ENCODE results near the gene TTYH3. TPM values are rescaled to one million over a fixed set of nuclear protein-coding genes. Genes with fewer than 3 reads are reported as not detected.
A peak's percentile ranks its signal among the peaks of the same experiment; 100 is the strongest.

Gene TTYH3
- total RNA-seq, 3 donors from 2014 or later (not counting 1 experiment from before 2014, with no cell fraction given) = 38.3 to 47.1 (median 42.4) TPM

DNA sequence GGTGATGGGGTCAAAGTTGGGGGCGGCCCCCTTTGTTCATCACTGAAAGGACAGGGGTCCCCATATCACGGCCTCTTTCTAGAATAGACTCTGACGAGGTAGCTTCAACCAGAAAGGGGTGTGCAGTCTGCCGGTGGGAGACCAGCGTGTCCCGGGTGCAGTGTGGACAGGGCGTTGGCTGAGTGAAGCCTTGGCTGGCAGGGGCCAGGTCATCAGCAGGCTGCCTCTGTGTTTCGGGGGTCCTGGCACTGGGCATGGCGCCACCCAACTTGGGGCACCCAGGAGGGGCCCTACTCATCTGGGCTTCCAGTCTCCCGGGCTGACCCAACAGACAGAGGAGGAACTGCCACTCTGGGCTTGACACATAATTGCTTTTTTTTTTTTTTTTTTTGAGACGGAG is 52.7 kb downstream of the TTYH3 start:
- Histone ChIP-seq H3K27ac (ENCODE audit: low read length) (no peak overlapping the region), H3K36me3 (ENCODE audit: control insufficient read depth, insufficient read depth, low read length) (no peaks in the 10 kb centered on the region), H3K4me1 (ENCODE audit: control insufficient read depth, insufficient read depth, low read length) (peaks cover 17% of the 10 kb centered on the region), H3K4me3 (ENCODE audit: low read length) (no peak overlapping the region), H3K9me3 (ENCODE audit: control insufficient read depth, insufficient read depth, low read length) (no peaks in the 10 kb centered on the region), H3K27me3 (ENCODE audit: control insufficient read depth, insufficient read depth, low read length) (peaks cover 27% of the 10 kb centered on the region)
- no peaks in the 10 kb centered on the region for H3K36me3 Mint-ChIP-seq
- H3K27me3 Mint-ChIP-seq (ENCODE audit: low read depth in 2 of 2) = peaks cover 30 to 31% of the 10 kb centered on the region in 2 donors
- no peak overlapping the region for H3K4me3 Mint-ChIP-seq
- peaks cover 9 to 14% of the 10 kb centered on the region in 2 donors for H3K4me1 Mint-ChIP-seq
- ATAC-seq = no peak
- TF ChIP-seq, protein P1, sequence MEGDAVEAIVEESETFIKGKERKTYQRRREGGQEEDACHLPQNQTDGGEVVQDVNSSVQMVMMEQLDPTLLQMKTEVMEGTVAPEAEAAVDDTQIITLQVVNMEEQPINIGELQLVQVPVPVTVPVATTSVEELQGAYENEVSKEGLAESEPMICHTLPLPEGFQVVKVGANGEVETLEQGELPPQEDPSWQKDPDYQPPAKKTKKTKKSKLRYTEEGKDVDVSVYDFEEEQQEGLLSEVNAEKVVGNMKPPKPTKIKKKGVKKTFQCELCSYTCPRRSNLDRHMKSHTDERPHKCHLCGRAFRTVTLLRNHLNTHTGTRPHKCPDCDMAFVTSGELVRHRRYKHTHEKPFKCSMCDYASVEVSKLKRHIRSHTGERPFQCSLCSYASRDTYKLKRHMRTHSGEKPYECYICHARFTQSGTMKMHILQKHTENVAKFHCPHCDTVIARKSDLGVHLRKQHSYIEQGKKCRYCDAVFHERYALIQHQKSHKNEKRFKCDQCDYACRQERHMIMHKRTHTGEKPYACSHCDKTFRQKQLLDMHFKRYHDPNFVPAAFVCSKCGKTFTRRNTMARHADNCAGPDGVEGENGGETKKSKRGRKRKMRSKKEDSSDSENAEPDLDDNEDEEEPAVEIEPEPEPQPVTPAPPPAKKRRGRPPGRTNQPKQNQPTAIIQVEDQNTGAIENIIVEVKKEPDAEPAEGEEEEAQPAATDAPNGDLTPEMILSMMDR (IDR thresholded peaks at IDR 0.05) = no peak
- WGBS (ENCODE audit: insufficient coverage) = 89% methylated on average over 10 of the region's 11 CpGs
- no peak overlapping the region for H3K27ac Mint-ChIP-seq
- intact Hi-C loops (cut with micrococcal nuclease) = loop anchor here (5.0 kb wide), 2 partner anchors 207 to 232 kb away; partner anchors contain the start of gene GRIFIN
- H3K9me3 Mint-ChIP-seq = no peaks in the 10 kb centered on the region
- DNase-seq = no peak

DNA sequence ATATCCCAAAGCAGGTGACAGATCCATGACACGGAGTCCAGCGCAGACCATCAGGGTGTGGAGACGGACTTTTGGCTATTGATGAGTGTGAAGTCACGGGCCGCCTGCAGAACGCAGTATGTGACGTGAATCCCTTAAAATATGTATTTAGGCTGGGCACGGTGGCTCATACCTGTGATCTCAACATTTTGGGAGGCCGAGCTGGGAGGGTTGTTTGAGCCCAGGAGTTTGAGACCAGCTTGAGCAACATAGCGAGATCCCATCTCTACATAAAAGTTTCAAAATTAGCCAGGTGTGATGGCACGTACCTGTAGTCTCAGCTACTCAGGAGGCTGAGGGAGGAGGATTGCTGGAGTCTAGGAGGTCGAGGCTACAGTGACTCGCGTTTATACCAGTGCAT is 54.3 kb downstream of the TTYH3 start:
- Histone ChIP-seq H3K9me3 (ENCODE audit: control insufficient read depth, insufficient read depth, low read length) (no peaks in the 10 kb centered on the region), H3K4me3 (ENCODE audit: low read length) (no peak overlapping the region), H3K27ac (ENCODE audit: low read length) (no peak overlapping the region), H3K27me3 (ENCODE audit: control insufficient read depth, insufficient read depth, low read length) (peaks cover 32% of the 10 kb centered on the region), H3K36me3 (ENCODE audit: control insufficient read depth, insufficient read depth, low read length) (no peaks in the 10 kb centered on the region), H3K4me1 (ENCODE audit: control insufficient read depth, insufficient read depth, low read length) (peaks cover 33% of the 10 kb centered on the region)
- no peaks in the 10 kb centered on the region for H3K36me3 Mint-ChIP-seq
- intact Hi-C loops (cut with micrococcal nuclease) = no loop called here
- H3K4me1 Mint-ChIP-seq = peaks cover 17 to 21% of the 10 kb centered on the region in 2 donors
- H3K4me3 Mint-ChIP-seq = no peak overlapping the region
- 93% methylated on average over 11 of the region's 14 CpGs for WGBS (ENCODE audit: insufficient coverage)
- no peak for ATAC-seq
- TF ChIP-seq, protein P1 (IDR thresholded peaks at IDR 0.05) = no peak
- DNase-seq = no peak
- H3K9me3 Mint-ChIP-seq = no peaks in the 10 kb centered on the region
- peaks cover 38% of the 10 kb centered on the region in 2 donors for H3K27me3 Mint-ChIP-seq (ENCODE audit: low read depth in 2 of 2)
- no peak overlapping the region for H3K27ac Mint-ChIP-seq

DNA sequence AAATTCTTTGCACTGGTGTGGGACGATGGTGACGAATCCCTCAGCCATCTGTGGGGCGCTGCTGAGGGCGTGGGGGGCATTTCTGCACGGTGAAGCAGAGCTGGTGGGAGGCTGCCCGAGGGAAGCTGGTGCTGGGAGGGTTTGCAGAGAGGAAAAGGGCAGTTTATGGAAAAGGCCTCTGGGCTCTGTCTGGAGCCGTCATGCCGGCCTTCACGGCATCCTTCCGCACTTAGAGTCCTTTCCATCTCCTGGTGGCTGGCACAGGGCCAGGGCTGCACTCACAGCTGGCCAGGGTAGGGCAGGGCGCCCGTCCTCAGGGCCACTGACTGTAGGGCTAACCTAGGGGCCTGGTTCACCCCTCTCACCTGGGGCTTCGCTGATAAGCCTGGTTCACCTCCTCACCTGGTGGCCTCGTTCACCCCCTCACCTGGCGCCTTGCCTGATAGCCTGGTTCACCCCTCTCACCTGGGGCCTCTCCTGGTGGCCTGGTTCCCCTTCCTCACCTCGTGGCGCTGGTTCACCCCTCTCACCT is 55.6 kb downstream of the TTYH3 start:
- Histone ChIP-seq H3K4me1 (ENCODE audit: control insufficient read depth, insufficient read depth, low read length) (peaks cover 35% of the 10 kb centered on the region), H3K4me3 (ENCODE audit: low read length) (no peak overlapping the region), H3K27ac (ENCODE audit: low read length) (no peak overlapping the region), H3K9me3 (ENCODE audit: control insufficient read depth, insufficient read depth, low read length) (no peaks in the 10 kb centered on the region), H3K27me3 (ENCODE audit: control insufficient read depth, insufficient read depth, low read length) (peaks cover 33% of the 10 kb centered on the region), H3K36me3 (ENCODE audit: control insufficient read depth, insufficient read depth, low read length) (no peaks in the 10 kb centered on the region)
- DNase-seq (no peak), ATAC-seq (no peak)
- TF ChIP-seq, protein P1 (IDR thresholded peaks at IDR 0.05) = no peak
- no peak overlapping the region for H3K4me3 Mint-ChIP-seq
- peaks cover 17 to 21% of the 10 kb centered on the region in 2 donors for H3K4me1 Mint-ChIP-seq
- no peaks in the 10 kb centered on the region for H3K9me3 Mint-ChIP-seq
- no peaks in the 10 kb centered on the region for H3K36me3 Mint-ChIP-seq
- intact Hi-C loops (cut with micrococcal nuclease) = no loop called here
- WGBS (ENCODE audit: insufficient coverage) = 77% methylated on average over 17 of the region's 17 CpGs
- peaks cover 38 to 39% of the 10 kb centered on the region in 2 donors for H3K27me3 Mint-ChIP-seq (ENCODE audit: low read depth in 2 of 2)
- no peak overlapping the region for H3K27ac Mint-ChIP-seq

DNA sequence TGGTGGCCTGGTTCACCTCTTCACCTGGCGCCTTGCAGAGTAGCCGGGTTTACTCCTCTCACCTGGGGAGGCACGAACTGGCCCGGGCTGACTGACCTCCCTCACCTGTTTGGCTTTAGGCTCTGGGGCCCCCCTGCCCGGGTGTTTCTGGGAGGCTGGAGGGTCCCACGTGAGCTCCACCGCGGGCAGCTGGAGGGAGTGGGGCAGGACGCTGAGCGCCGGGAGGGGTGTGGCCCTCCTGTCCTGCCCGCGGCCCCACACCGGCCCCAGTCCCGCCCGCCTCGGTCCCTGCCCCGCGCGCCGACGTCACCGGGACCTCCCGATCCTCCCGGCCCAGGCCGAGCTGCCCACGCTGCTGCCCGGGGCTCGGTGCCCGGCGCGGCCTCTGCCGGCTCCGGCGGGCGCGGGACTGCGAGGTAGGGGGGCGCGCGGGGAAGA is 56.1 kb downstream of the TTYH3 start, which contains the start of gene AMZ1:
AMZ1 (plus strand) TSS at position 322 of the 438 bp plus-strand sequence. CDS start 12,250 bp downstream, outside the sequence.
- Mint-ChIP-seq H3K4me1 (peaks cover 17 to 21% of the 10 kb centered on the region in 2 donors), H3K4me3 (peak within 1 kb of the TSS; percentile 63), H3K9me3 (no peaks in the 10 kb centered on the region), H3K36me3 (no peaks in the 10 kb centered on the region), H3K27ac (no peak within 1 kb of the TSS), H3K27me3 (ENCODE audit: low read depth in 2 of 2) (peaks cover 36 to 43% of the 10 kb centered on the region in 2 donors)
- TF ChIP-seq, protein P1 (IDR thresholded peaks at IDR 0.05) = no peak
- Histone ChIP-seq H3K9me3 (ENCODE audit: control insufficient read depth, insufficient read depth, low read length) (no peaks in the 10 kb centered on the region), H3K27me3 (ENCODE audit: control insufficient read depth, insufficient read depth, low read length) (peaks cover 33% of the 10 kb centered on the region), H3K36me3 (ENCODE audit: control insufficient read depth, insufficient read depth, low read length) (no peaks in the 10 kb centered on the region), H3K4me3 (ENCODE audit: low read length) (no peak within 1 kb of the TSS), H3K27ac (ENCODE audit: low read length) (no peak within 1 kb of the TSS), H3K4me1 (ENCODE audit: control insufficient read depth, insufficient read depth, low read length) (peaks cover 35% of the 10 kb centered on the region)
- intact Hi-C loops (cut with micrococcal nuclease) = no loop called here
- ATAC-seq (no peak), DNase-seq (no peak)
- WGBS (ENCODE audit: insufficient coverage) = 5% methylated on average over 41 of the region's 41 CpGs
